Endothelial cell of hepatic sinusoid (primary cell): ENCODE data around the gene NEK11.

ENCODE experiments used
- in situ Hi-C: cut with HindIII; loops from 2 replicates; pipeline ENCODE4 v1.10.0; 2017; ENCODE audit warnings: low sequenced_read_pairs

Gene NEK11

DNA sequence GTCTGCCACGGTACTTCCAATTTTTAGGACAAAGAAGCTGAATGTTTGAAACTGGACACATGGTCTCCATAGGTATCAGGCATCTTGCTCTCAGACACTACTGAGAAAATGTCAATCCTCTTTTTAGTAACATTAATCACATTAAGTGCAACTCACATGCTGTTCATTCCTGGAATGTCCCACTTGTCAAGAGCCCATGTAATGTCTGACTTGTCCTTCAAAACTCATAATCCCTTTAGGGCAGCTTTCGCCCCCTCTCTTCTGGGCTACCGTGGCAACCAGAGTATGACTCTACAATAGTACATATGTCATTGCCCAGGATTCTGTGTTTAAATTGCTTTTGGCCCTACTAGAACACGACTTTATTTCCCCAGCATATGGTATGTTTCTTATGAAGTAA is 367.2 kb downstream of the NEK11 start:
- in situ Hi-C loops: no loop called here

DNA sequence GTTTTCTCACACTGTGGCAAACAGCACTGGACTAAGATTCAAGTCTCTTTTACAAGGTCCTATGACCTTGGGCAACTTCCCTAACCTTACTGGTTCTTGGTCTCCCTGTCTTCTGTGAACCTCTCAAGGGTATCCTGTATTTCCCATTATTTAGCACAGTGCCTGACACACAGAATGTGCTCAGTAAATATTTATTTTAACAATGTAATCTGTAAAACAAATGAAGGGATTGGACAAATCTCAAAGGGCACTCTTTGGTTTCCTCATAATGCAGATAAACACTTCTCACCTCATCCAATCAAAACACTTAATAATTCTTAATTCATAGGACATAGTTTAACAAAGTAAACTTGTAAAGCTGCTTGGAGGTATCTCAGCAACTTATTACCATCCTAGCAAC is 367.7 kb downstream of the NEK11 start:
- in situ Hi-C loops: no loop called here

DNA sequence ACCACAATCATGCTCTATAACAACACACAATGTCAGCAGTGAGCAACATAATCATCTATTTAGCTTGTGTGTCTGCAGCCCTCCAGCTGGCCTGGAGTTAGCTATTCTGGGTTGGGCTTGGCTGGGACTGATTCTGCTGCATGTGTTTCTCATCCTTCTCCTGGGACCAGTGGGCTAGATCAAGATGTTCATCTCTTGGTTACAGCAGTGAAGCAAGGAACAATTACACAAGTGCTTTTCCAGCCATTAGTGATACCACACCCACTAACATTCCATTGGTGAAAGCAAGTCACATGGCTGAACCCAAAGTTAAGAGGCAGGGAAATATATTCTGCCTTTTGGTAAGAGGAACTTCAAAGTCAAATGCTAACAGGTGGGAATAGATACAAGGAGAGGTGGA is 369.5 kb downstream of the NEK11 start:
- in situ Hi-C loops: no loop called here

DNA sequence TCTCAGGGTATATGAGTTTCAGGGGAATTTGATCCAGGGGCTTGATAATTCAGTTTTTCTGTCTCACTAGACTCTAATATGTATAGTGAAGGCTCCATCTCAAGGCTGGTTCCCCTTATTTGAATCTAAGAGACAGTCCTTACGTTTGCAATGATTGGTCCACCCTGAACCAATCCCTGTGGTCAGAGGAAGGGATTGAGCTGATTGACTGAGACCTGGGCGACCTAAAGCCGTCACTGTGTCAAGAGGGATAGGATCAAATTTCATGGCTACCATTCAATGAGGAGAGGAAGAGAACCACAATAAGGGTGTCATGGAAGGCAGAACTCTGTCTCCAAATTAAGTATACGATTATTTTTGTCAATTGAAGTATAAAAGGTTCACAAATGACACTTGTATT is 371.2 kb downstream of the NEK11 start:
- in situ Hi-C loops: no loop called here
